Thoracic aorta (tissue), 2 donors: ENCODE measurements around the gene PIK3AP1. TPM values are rescaled to one million over a fixed set of nuclear protein-coding genes. Genes with fewer than 3 reads are reported as not detected.

Source experiments
- ATAC-seq: fragments of 150-250 bp; one replicate; pipeline ENCODE4 v1.8.0; 2017; ENCODE audit warnings: low read depth; ENCODE audit not compliant: insufficient number of reproducible peaks, low FRiP score
- DNase-seq: peaks from one replicate; pipeline ENCODE4 v3.0.0-alpha.2; 2020; ENCODE audit warnings: low spot score
- H3K27ac ChIP-seq, 2 donors: fragments of 200-600 bp; sonication (generic); 1 replicate in 1 of 2; 2 replicates in 1 of 2; pipeline ENCODE4 v1.5.1; 2016; ENCODE audit warnings: mild to moderate bottlenecking in 2 of 2, moderate library complexity in 2 of 2
- H3K27me3 ChIP-seq: fragments of 200-600 bp; sonication (generic); replicated peaks from 2 replicates; pipeline ENCODE4 v1.6.0; 2016; ENCODE audit warnings: mild to moderate bottlenecking; ENCODE audit not compliant: insufficient read depth
- H3K36me3 ChIP-seq: fragments of 200-600 bp; sonication (generic); one replicate; pipeline ENCODE4 v1.5.1; 2016
- H3K4me1 ChIP-seq, 2 donors: fragments of 200-600 bp; sonication (generic); 1 replicate in 1 of 2; 2 replicates in 1 of 2; pipeline versions ENCODE4 v1.5.1 to v1.6.0; 2016; ENCODE audit warnings: low read depth in 2 of 2, mild to moderate bottlenecking in 1 of 2; ENCODE audit not compliant: control insufficient read depth in 1 of 2
- H3K4me3 ChIP-seq: fragments of 200-600 bp; sonication (generic); 2 replicates; pipeline ENCODE4 v1.5.1; 2016; ENCODE audit warnings: mild to moderate bottlenecking
- H3K9me3 ChIP-seq: fragments of 200-600 bp; sonication (generic); 2 replicates; pipeline ENCODE4 v1.5.1; 2016
- total RNA-seq, 2 donors: library from RNA; depleted of rRNA; stranded (reverse); fragments of >200 nt; gene quantifications; one replicate each; pipeline versions ENCODE4 v1.1.0 to v1.2.3, GENCODE V29; 2016
- TF ChIP-seq, protein P1 (sequence below): fragments of 200-600 bp; sonication (generic); IDR thresholded peaks from one replicate; pipeline ENCODE4 v1.5.1; 2019; ENCODE audit warnings: antibody characterized with exemption

Gene PIK3AP1
- total RNA-seq, 2 donors from 2014 or later, result 20.2 to 23.6 TPM

DNA sequence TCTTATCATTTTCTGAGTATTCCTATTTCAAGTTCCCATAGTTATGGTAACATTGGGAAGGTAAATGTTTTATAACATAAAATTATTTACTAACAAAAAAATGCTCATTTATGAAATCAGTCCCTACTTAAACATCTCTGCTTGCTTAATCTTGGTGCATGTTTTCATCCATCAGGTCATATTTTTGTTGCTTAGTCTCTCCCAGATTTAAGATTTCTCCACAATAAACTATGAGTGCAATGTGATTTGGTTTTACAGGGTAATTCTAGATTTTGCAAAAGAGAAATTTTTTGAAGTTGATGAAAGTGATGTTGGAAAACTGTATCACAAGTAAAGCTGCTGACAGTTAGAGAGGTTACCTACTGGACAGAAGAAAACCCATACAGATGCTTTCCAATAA, 28.6 kb downstream of the PIK3AP1 start:
- no peak for ATAC-seq
- H3K9me3 ChIP-seq, result no peaks in the 10 kb centered on the region
- peaks cover 8 to 15% of the 10 kb centered on the region in 2 donors for H3K4me1 ChIP-seq
- TF ChIP-seq, protein P1, sequence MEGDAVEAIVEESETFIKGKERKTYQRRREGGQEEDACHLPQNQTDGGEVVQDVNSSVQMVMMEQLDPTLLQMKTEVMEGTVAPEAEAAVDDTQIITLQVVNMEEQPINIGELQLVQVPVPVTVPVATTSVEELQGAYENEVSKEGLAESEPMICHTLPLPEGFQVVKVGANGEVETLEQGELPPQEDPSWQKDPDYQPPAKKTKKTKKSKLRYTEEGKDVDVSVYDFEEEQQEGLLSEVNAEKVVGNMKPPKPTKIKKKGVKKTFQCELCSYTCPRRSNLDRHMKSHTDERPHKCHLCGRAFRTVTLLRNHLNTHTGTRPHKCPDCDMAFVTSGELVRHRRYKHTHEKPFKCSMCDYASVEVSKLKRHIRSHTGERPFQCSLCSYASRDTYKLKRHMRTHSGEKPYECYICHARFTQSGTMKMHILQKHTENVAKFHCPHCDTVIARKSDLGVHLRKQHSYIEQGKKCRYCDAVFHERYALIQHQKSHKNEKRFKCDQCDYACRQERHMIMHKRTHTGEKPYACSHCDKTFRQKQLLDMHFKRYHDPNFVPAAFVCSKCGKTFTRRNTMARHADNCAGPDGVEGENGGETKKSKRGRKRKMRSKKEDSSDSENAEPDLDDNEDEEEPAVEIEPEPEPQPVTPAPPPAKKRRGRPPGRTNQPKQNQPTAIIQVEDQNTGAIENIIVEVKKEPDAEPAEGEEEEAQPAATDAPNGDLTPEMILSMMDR, result no peak
- no peaks in the 10 kb centered on the region for H3K27me3 ChIP-seq
- no peak overlapping the region for H3K4me3 ChIP-seq
- DNase-seq, result no peak
- no peaks in the 10 kb centered on the region for H3K36me3 ChIP-seq
- H3K27ac ChIP-seq, result no peak overlapping the region

DNA sequence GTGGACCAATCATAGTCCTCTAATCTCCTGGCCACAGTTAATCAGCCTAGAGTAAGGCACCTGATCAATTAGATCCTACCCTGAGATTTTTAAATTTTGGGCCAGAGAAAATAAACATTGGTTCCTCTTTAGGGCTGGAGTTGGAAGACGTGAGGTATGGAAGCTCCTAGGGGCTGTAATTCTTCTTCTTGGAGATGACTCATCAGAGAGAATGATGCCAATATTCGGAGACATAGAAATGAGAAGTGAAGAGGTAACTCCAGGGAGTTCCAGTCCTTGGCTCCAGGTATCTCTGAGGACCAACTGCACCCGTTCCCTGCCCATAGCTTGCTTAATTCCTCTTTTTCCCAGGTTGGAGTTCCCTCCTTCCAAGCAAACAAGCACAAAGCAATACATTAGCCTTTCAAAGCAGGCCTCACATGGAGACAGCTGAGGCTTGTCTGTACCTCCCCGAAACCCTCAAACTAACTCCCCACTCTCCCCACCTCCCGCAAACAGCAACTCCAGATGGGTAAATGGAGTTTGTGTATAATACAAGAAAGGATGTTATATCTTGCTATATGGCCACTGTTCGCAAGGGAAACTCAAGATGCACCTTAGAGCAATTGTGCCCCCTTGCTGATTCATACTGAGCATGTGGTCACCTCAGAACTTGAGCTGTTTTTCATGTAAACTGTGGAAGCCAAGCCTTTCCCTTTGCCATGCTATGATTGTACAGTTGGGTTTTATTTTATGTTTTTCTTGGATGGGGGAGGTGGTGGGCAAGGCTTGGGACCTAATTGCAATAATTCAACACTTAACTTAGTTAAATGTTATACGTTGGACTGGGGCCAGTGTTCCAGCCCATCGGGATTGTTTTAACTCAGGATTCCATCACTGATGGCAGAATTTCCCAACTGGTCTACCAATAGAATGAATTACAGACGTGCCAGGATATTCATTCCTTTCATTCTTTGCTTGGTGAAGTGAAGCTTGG, 29.3 kb downstream of the PIK3AP1 start:
- no peaks in the 10 kb centered on the region for H3K9me3 ChIP-seq
- no peak overlapping the region for H3K27ac ChIP-seq
- no peaks in the 10 kb centered on the region for H3K36me3 ChIP-seq
- H3K4me1 ChIP-seq, result peaks cover 8 to 15% of the 10 kb centered on the region in 2 donors
- H3K4me3 ChIP-seq, result no peak overlapping the region
- no peaks in the 10 kb centered on the region for H3K27me3 ChIP-seq
- TF ChIP-seq, protein P1, result no peak
- ATAC-seq (no peak), DNase-seq (no peak)

DNA sequence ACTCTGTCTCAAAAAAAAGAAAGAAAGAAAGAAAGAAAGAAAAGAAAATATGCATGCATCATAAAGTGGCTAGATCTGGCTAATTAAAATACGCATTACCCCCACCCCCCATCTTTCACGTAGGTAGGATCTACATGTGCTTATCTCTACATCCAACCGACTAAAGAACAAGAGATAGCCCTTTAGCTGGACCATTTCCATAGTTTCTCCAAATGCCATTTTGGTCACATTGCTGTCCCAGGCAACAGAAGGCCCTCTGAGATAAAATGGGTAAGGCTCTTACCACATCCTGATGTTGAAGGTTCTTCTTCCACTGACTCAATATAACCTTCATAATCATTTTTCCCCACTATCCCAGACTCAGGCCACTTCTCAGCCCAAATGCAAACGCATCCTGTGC, 31.5 kb downstream of the PIK3AP1 start:
- no peak for ATAC-seq

DNA sequence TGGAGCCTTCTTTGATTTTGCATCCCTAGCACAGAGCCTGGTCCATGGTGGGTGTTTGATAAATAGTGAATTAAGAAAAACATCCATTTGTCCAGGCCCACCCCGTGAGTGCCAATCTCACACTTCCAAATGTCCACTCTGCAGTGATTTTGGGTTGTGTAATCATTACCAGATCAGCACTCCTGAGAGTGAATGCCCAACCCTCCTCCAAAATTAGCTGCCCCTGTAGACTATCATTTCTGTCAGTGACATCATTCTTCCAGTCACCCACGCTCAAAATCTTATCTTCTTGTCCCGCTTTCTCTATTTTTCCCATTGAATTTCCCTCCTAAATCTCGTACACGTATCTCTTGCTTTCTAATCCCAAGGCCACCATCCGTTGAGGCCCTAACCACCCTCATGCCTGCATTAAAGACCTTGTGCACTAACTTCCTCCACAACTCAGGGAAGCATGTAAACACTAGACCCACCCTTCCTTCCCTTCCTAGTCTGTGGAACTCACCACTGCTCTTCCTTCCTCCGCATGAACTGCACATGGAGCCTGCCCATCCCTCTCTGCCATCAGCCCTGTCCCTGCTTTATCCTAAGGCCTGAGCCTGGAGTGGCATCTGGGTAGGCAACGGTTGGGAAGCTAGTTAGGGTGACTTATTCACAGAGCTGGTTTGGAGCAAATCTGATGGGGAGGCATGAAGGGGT, 32.8 kb downstream of the PIK3AP1 start:
- TF ChIP-seq, protein P1, result no peak
- H3K27ac ChIP-seq, result no peak overlapping the region
- H3K27me3 ChIP-seq, result no peaks in the 10 kb centered on the region
- ATAC-seq (no peak), DNase-seq (no peak)
- H3K9me3 ChIP-seq, result no peaks in the 10 kb centered on the region
- H3K4me1 ChIP-seq, result peaks cover 3 to 8% of the 10 kb centered on the region in 2 donors
- H3K4me3 ChIP-seq, result no peak overlapping the region
- H3K36me3 ChIP-seq, result no peaks in the 10 kb centered on the region

More for the DNA sequence above, 31.5 kb downstream of the PIK3AP1 start:
- no peak for DNase-seq
- peaks cover 3 to 8% of the 10 kb centered on the region in 2 donors for H3K4me1 ChIP-seq
- no peaks in the 10 kb centered on the region for H3K27me3 ChIP-seq
- no peaks in the 10 kb centered on the region for H3K36me3 ChIP-seq
- no peaks in the 10 kb centered on the region for H3K9me3 ChIP-seq
- H3K4me3 ChIP-seq, result no peak overlapping the region
- no peak overlapping the region for H3K27ac ChIP-seq
- TF ChIP-seq, protein P1, result no peak

DNA sequence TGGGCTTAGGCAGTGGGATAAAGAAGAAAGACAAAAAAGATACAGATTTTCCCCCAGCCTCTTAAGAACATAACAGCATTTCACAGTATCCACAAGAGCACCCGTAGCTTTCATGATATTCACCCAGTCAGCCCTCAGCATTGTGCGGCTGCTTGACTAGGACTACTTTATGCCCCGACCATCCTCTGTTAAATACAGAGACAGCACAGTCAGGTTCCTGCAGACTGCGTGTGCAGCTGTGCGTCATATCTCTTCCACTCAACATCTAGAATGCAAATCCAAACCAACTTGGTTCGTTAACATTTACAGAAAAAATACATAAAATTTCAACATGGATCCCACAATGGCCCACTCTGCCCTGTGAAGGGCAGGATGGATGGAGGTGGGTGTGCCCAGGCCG, 33.8 kb downstream of the PIK3AP1 start:
- TF ChIP-seq, protein P1, result no peak
- ATAC-seq, result no peak

More for the DNA sequence above, 33.8 kb downstream of the PIK3AP1 start:
- Histone ChIP-seq H3K27me3 (no peaks in the 10 kb centered on the region), H3K4me3 (no peak overlapping the region), H3K36me3 (no peaks in the 10 kb centered on the region), H3K4me1 (peaks cover 3 to 8% of the 10 kb centered on the region in 2 donors), H3K9me3 (no peaks in the 10 kb centered on the region), H3K27ac (no peak overlapping the region)
- no peak for DNase-seq
